GM21528 (cell line): ENCODE measurements around the gene GH1.
"Not testable (repeated sequence)": the region's sequence is repeated elsewhere in the genome, so short reads cannot be mapped to it uniquely, and the experiment has no call there.

Experiments used
- ATAC-seq: cut with Tn5 transposase; IDR thresholded peaks from one replicate; pipeline ENCODE4 v1.9.1; 2021; ENCODE audit warnings: mild to moderate bottlenecking, moderate library complexity; ENCODE audit not compliant: unreplicated experiment, low FRiP score

The GH1 gene

DNA sequence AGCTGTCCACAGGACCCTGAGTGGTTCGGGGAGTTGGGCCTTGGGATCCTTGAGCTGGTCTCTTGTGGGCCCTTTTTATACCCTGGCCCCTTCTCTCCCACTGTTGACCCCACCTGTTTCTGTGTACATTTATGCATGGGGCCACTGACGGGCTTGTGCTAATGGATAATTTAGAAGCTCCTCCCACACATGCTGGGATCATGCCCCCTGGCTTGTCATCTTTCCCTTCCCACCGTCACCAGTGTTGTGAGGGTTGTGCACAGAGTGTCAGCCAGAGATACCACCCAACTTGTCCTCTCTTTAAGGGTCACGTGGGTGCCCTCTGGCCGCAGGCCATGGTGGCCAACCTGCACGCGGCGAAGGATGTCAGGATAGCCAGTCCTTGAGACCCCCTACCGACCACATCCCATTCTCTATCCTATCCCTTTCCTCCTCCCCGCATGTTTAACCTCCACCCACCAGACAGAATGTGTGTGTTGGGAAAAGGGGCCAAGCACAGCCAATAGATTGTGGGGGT is at the start of gene GH1:
GH1 (minus strand) TSS at position 51 of the 517 bp plus-strand sequence. CDS start 63 bp downstream, outside the sequence.
- ATAC-seq: not testable (repeated sequence)

DNA sequence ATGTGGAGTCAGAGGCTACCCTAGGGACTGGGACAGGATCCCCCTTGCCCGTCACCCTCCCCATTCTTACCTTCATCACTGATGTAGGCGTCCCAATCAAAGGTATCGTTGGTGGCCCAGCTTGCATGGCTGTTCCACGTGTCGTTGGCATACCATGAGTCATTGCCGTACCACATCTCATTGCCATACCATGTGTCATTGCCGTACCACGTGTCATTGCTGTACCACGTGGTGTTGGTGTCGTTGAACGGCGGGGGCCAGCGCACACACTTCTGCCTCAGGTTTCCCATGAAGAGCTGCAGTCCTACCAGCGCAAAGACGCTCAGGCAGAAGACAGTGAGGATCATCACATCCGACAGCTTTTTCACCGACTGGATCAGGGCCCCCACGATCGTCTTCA is 49.3 kb upstream of the GH1 start:
- no peak for ATAC-seq

DNA sequence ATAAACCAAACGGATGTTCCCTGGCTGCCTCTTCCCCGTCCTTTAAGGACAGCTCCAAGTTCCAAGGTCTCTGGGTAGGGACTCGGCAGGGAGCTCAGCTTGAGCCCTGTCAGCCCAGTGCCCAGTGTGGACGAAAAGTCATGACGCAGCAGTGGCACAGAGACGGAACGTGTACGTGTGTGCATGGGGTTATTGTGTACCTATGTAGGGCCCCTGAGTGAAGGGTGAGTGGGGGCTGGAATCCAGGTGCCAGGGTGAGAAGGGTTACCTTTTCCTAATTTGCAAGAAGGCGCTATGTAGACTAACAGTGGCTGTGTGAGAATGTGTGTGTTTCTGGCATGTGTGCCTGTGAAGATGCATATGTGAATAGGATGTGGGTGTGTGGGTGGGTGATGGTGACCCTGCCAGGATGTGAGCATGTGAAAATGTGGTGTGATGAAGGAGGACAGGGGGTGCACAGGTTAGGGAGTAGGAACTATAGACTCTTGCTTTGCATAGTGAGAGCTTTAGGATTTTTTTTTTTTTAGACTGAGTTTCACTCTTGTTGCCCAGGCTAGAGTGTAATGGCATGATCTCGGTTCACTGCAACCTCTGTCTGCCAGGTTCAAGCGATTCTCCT is 48.1 kb upstream of the GH1 start:
- ATAC-seq: no peak

DNA sequence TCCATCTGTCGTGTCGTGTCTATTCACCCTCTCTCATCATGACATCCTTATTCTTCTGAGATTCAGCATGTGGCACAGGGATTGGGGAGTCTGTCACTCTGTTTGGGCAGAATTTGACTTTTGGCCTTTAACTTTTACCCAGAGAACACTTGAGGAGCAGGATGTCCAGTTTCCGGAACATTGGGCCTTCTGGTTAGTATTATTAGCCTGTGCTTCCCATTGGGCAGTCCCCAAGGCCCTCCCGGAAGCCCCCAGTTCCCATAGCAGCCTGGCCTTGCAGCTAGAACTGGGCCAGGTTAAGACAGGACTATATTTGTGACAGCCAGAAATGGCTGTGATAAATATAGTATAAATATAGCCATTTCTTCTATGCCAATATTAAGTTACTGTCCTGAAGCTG is 44.5 kb upstream of the GH1 start:
- no peak for ATAC-seq

DNA sequence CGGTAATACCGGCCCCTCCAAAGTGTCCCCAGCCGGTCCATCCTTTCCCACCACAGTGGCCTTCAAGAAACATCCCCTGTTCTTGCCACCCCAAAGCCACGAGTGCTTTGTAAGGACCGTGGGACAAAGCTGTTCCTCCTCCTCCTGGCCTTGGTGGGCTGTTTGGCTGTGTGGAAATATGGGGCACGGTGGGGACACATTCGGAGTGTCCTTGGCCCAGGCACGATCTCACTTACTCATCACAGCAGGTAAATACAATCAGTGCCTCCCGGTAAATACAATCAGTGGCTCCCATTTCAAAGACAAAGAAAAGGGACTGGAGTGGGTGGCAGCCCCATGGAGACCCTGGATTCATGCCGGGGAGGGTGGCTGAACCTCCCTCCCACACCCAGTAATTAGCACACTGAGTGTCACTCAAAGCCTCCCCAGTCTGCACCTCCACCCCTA is 43.7 kb upstream of the GH1 start:
- ATAC-seq: no peak

DNA sequence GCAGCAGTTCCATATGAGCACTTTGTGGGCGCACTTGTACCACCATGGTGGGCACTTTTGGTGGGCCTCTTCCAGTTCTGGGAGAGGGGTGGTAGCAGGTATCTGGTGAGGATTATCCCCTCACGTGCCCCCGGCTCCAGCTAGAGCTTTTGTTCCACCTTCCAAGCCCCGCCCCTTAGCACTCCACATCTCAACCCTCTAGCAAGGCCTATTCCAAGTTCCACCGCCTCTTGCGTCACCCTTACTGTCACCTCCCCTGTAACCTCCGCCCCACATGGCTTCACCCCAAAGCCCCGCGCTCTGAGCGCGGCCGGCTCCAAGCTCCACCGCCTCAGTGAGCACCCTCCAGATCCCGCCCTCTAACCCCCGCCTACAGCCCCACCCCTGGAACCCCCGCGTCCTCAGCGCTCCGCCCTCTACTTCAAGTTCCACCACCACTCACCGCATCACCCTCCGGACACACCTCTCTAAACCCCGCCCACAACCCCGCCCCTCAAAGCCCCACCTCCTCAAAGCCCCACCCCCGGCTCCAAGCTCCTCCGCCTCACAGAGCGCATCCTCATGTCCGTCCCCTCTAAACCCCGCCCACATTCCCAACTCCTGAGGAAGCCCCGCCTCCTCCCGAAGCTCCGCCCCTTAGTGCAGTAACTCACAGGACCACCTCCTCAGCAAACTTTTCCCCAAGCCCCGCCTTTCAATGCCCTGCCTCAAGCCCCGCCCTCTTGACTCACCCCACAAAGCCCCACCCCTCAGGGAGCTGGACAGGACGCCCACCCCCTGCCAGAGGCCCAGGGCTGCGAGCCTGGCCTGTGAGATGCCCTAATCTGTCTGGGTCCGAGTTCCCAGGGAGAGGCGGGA is 42.9 kb upstream of the GH1 start:
- ATAC-seq: no peak

DNA sequence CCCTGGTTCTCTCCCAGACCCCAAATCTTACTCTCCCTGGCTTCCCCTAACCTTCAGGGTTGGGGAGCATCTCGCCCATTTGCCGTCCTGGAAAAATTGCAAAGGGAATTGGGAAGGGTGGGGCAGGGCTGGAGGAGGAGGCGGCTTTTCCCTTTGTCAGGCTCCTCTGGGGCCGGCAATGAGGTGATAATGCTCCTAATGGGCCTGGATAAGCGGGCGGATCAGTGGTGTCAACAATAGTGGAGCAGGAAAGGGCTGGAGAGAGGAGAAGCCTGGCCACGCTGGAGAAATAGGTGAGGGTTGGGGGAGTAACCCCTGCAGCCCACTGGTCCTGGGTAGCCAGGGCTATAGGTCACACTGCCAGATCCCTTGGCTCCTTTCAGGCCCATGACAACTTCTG is 41.8 kb upstream of the GH1 start:
- no peak for ATAC-seq

DNA sequence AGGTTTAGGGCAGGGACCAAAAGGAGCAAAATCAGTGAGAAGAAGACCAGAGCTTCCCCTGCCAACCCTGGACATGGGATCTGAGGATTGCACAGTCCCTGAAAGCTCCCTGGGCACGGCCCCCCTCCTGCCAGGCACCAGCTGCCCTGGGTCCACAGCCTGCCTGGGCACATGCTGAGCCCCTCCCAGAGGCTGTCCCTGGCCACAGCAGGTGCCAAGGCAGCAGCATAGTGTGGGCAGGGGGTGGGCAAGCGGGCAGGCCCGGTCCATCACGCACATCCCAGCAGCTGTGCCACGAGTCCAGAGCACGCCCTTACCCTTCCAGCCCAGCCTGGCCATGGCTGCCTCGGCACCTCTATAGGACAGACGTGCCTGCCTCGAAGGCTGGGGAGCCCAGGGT is 41.4 kb upstream of the GH1 start:
- no peak for ATAC-seq

DNA sequence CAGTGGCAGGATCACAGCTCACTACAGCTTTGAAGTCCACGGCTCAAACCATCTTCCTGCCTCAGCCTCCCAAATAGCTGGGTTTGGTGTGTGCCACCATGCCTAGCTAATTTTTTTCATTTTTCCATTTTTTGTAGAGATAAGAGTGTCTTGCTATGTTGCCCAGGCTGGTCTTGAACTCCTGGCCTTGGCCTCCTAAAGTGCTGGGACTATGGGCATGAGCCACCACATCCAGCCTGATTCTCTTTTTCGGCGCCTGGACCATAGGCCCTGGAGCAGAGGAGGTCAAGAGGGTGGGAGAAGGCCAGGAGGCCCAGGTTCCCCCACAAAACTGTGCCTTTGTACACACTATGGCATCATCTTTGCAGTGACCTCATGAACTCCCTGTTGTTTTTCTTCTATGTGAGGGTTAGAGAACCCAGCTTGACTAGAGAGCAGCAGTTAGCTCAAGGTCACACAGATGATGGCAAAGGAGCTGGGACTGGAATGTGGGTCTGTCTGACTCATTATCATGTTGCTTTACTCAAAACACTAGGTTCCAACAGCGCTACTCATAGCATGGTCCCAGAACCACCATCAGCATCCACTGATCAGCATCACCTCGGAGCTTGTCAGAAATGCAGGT is 37.8 kb upstream of the GH1 start:
- no peak for ATAC-seq

DNA sequence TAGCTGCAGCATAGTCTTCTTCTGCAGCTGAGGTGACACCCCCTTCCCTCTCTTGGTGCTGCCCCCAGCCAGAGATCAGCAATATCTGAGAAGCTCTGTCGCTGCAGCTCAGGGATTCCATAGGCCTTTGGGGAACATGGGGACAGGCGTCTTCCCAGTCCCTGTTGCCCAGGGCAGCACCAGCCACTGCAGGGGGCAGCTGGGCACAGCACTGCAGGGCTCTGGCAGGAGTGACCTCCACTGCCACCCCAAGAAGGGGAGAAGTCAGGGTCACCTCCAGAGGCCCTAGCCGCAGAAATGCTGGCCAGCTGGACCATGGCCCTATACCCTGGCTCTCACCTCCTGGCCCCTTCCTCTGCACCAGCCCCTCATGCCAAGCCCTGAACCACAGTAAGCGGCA is 37.2 kb upstream of the GH1 start:
- no peak for ATAC-seq

DNA sequence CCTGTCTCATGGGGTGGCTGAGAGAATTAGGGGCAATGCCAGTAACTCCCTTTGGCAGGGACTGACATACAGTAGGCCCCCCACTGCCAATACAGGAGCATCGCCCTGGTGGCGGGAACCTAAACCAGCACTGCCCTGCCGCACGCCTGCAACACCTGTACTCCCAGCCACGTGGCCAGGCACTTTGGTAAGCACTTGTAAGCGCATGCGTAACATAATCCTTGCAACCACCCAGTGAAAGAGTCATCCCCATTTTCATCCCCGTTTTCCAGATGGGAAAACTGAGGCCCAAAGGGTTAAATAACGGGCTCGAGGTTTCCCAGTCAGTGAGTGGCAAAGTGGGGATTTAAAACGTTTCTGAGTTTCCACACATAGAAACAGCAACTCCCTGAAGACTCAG is 36.6 kb upstream of the GH1 start:
- no peak for ATAC-seq

DNA sequence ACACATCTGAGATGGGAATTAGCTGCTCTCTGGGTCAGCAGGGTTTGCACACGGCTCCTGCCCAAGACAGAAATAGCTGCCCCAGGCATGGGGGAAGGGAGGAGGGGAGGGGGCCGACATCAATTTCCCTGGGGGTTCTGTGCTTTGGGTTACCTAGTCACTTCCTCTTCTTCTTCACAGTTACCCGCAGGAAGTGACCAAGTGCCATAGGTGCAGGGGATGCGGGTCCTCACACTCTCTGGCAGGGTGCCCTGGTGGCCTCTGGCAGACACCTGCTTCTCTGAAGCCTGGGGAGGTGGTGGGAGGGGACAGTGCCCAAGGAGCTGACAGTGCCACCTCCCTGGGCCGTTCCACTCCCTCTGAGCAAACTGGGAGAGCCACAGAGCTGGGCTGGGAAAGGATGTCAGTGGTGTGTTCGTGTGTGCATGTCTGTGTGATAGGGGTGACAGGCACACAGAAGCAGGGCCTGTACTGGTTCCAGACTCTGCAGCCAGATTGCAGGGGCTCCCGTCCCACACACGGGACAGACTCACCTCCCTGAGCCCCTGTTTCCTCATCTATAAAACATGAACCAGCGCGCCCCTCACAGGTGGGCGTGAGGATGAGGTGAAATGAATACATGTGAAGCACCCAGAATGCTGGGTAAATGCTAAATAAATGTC is 35.9 kb upstream of the GH1 start:
- ATAC-seq: no peak

DNA sequence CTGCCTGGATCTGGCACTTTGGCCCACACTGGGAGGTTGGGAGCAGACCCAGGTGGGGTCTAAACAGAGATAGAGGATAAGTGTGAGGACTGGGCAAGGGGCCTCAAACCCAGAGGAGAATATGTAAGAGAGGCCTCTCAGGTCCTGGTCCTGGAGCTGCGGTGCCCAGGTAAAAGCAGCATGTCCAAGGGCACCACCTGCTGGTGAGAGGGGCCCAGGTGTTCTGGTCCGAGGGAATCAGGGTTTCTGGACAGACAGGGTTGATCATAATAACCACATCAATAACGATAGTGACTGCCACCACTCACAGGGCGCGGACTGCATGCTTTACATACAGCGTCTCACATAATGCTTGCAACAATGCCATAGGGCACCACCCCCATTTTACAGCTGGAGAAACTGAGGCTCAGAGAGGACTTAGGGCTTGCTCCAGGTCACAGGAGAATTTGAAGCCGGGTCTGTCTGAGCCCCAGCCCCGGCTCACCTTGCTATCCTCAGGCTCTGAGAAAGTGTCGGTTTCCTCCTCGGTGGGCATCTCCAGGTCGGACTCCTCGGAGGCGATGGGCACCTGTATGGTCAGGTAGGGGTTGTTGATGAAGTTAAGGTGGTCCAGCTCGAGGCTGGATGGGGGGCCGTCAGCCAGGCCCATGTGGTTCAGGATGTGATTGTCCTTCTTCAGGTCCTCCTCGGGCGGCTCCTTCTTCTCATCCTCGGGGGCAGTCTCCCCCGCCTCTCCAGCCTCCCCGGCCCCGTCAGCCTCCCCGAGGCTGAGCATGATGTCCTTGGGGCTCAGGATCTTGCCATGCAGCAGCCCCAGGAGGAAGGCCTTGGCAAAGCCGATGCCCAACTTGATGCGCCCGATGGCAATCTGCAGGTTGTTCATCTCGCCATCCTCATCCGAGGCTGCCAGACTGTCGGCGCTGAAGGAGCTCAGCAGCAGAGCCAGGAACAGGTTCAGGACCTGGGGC is 32.6 kb upstream of the GH1 start:
- no peak for ATAC-seq

DNA sequence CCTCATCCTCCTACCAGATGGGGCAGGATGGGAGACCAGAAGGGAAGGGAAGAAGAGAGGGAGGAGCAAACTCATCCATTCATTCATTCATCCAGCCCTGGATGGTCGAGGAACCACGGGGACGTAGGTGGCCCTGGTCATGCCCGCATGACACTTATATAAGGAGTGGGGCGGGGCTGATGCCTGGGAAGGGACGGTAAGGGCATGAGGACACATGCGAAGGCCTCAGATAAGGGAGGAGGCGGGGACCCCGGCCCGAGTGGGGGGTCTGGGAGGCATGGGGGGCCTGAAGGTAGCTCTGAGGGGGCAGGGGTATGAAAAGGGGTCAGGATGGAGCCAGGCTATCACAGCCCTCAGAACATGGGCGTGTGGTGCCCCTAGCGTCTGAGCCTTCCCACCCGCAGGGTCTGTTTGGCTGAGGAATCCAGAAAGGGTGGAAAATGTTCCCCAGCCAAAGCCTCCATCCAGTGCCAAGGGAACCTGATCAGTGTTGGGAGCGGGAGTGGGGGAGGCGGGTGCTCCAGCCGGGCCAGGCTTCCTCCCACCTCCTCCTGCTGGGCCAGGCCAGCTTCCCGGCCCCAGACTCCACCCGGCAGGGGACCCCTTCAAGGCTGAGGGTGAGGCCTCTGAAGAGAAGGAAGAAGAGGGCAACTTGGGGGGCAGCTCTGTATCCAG is 31.1 kb upstream of the GH1 start:
- no peak for ATAC-seq

DNA sequence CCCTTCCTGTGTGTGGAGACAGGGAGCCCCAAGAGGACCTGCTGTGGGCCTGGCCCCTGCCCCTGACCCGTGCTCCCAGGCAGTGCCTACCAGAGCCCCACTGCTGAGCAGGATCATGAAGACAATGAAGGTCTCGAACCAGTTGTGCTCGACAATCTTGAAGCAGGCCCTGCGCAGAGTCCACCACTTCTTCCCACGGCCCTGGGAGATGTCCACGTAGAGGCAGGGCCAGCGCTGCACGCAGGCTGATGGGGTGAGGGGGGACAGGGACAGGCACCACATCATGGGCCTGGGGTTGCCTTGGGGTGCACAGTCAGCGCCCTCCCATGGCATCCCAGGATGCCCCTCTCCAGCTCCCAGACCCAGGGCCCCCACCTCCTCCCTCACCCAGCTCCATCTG is 29.9 kb upstream of the GH1 start:
- no peak for ATAC-seq

DNA sequence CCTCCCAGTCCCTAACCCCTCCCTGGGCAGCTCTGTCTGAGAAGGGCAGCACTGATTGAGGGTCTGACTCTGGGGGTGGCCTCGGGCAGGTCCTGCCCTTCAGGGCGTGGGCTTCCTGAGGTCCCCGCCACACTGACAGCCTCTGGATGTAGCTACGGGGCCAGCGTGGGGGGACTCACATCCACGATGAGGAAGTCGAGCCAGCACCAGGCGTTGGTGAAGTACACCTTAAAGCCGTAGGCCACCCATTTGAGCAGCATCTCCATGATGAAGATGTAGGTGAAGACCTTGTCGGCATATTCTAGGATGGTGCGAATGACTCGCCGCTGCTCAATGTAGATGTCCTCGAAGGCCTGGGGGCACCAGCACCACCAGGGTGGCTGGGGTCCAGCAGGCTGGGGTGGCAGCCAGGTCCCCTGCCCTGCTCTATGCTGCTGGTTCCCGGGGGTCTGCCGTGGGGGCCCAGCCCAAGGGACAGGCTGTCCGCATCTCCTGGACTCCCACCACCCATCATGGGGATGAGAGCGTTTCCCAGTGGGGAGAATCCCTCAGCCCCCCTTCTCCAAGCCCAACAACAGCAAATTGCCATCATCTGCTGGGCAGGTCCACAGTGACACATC is 29.2 kb upstream of the GH1 start:
- ATAC-seq: no peak

DNA sequence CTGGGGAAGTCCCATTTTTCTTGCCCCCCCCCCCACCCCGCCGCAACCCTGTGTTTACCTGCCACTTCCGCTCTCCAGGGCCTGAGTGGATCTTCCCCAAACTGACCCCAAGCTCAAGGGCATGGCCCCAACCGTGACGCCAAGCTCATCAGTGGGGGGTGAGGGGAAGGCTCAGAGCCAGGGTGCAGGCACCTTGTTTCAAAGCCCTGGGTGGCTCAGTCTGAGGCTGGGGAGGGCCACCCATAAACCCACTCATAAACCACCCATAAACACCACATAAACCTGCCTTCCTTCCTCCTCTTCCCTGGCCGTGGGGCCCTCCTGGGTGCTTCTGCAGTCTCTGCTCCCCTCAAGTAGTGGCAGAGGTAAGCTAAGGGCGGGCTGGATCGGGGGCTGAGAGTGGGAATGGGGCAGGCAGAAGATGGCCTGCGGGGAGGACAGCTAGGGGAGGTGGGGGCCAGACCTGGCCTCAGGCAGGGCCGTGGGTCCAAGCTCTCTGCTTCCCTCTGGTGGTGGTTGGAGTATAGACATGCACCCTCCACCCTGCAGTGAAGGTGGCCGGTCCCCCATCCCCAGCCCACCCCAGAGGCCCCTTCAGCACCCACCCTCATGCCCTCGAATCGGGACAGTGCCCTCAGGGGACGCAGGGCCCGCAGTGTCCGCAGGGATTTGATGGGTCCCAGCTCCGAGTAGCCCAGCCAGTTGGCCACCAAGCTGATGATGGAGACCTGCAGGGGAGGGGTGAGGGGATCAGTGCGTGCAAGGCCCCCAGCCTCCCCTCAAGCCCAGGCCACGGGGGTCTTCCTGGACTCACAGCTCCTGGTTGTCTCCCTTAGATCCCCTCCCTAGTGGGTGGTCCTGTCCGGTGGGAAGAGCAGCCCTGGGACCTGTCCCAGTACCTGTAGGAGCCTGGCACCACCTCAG is 28.1 kb upstream of the GH1 start:
- ATAC-seq: peak; percentile 48
